RWPE1 (cell line): ENCODE measurements around the gene IKZF5.

ENCODE experiments used
- CTCF ChIA-PET: fragments of 350-600 bp; sonication (Branson Sonifier 250); formaldehyde crosslinking; extraction: SDS; loops from one replicate; lab custom pipeline; 2021; lab: Yijun Ruan, JAX
- POLR2A ChIA-PET: fragments of 400-600 bp; formaldehyde crosslinking; extraction: SDS; loops from one replicate; lab custom pipeline; 2020; ENCODE audit warnings: antibody characterized with exemption; ENCODE audit not compliant: low non-redundant PET; lab: Yijun Ruan, JAX
- DNase-seq: peaks from one replicate; pipeline ENCODE4 v3.0.0; 2012; ENCODE audit warnings: low spot score
- H3K27ac ChIP-seq: fragments of 450-650 bp; 2 replicates; pipeline ENCODE4 v1.5.1; 2017
- CTCF ChIP-seq: fragments of 450-650 bp; conservative IDR thresholded peaks from 2 replicates; pipeline ENCODE4 v1.5.1; 2017; ENCODE audit warnings: low read depth, mild to moderate bottlenecking

Gene IKZF5

GRCh38 chr10:122957474-122957873, 51.1 kb downstream of the IKZF5 start:
- TF ChIP-seq CTCF: no peak
- CTCF ChIA-PET: interaction anchor here (0.6 kb wide), 1 partner anchor 1221 kb away, joined by 3 read pairs; no protein-coding TSS in a partner anchor
- DNase-seq: peak; percentile 15
- POLR2A ChIA-PET: no interaction called here
- H3K27ac ChIP-seq: no peak overlapping the region

- H3K27ac ChIP-seq: no peak overlapping the region
- DNase-seq: no peak
- TF ChIP-seq CTCF: no peak
- CTCF ChIA-PET: no interaction called here
- POLR2A ChIA-PET: no interaction called here
Observed at GRCh38 chr10:122955892-122956291, 52.7 kb downstream of the IKZF5 start.

GRCh38 chr10:122954731-122955050, 53.9 kb downstream of the IKZF5 start:
- no peak for TF ChIP-seq CTCF
- POLR2A ChIA-PET: no interaction called here
- no peak for DNase-seq
- CTCF ChIA-PET: interaction anchor here (0.6 kb wide), 1 partner anchor 36 kb away, joined by 4 read pairs; no protein-coding TSS in a partner anchor
- peak overlapping the region; percentile 80 for H3K27ac ChIP-seq

- ChIA-PET POLR2A (interaction anchor here (0.5 to 0.8 kb wide), 4 partner anchors 26 to 1135 kb away, joined by 3 to 4 read pairs (median 3); partner anchors contain the start of gene PSTK), CTCF (interaction anchor here (0.6 kb wide), 2 partner anchors 36 to 190 kb away, joined by 4 read pairs; no protein-coding TSS in a partner anchor)
- DNase-seq: peak; percentile 99
- no peak for TF ChIP-seq CTCF
- H3K27ac ChIP-seq: peak within 1 kb of the TSS; percentile 80
Observed at GRCh38 chr10:122953902-122954730, 54.5 kb downstream of the IKZF5 start, which contains the start of gene C10orf88. Gene C10orf88 (minus strand): TSS chr10:122954227. CDS start chr10:122954178, 49 bp downstream.

- ChIA-PET CTCF (no interaction called here), POLR2A (no interaction called here)
Observed at GRCh38 chr10:122949296-122949695, 59.3 kb downstream of the IKZF5 start.

More at GRCh38 chr10:122949296-122949695, 59.3 kb downstream of the IKZF5 start:
- TF ChIP-seq CTCF: no peak
- no peak overlapping the region for H3K27ac ChIP-seq
- DNase-seq: no peak
